ENCODE results near the gene RASSF6. TPM values are rescaled to one million over a fixed set of nuclear protein-coding genes. Genes with fewer than 3 reads are reported as not detected.

Gene RASSF6
- total and polyA plus RNA-seq, 2 donors (not counting 1 experiment from before 2014, with no cell fraction given): 1.4 to 13.1 TPM

DNA sequence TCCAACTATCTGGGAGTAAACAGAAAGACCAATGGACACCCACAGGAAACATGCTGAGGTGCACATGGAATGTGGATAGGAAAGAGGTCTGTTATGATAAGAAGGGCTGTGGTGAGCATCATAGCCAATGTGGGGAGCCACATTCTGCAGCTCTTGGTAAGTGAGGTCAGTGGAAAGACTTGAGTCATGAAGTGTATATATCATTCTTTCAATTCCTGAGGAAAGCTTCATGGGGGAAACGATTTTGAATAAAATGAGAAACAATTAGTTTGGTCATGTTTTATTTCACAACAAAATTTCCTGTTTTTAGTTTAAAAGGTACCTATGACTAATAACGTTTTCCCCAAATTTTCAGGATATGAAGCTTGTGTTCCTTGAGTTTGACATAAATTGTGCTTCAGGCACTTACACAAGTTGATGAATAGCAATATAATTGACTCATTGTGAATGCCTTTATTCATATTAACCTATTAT is 41.4 kb upstream of the RASSF6 start:
- CTCF ChIA-PET: interaction anchor here (1.0 to 3.0 kb wide), 3 partner anchors 8 to 88 kb away, joined by 4 to 15 read pairs (median 11); no protein-coding TSS in a partner anchor
- Histone ChIP-seq H2AFZ (ENCODE audit: insufficient read depth, low read depth, low read length, poor library complexity, severe bottlenecking) (no peak overlapping the region), H3K4me1 (ENCODE audit: control insufficient read depth in 2 of 2, insufficient read depth in 2 of 2, low read length in 2 of 2) (no peaks in the 10 kb centered on the region), H3K36me3 (replicated peaks in 1 of 2; ENCODE audit: control extremely low read depth in 1 of 2, control insufficient read depth in 1 of 2, extremely low read depth in 1 of 2, insufficient read depth in 2 of 2, low read length in 1 of 2) (no peaks in the 10 kb centered on the region), H3K9me3 (ENCODE audit: control extremely low read depth in 1 of 3, control insufficient read depth in 2 of 3, insufficient read depth in 1 of 3, low read length in 2 of 3) (no peaks in the 10 kb centered on the region), H4K20me1 (ENCODE audit: control insufficient read depth, insufficient read depth, low read length, poor library complexity, severe bottlenecking) (no peaks in the 10 kb centered on the region), H3K27ac (ENCODE audit: low read length in 2 of 2) (no peak overlapping the region), H3K79me2 (ENCODE audit: control insufficient read depth, insufficient read depth, low read length) (no peaks in the 10 kb centered on the region), H3K27me3 (replicated peaks in 1 of 4; ENCODE audit: control extremely low read depth in 1 of 4, control insufficient read depth in 3 of 4, insufficient read depth in 4 of 4, low read length in 3 of 4) (no peaks in the 10 kb centered on the region), H3K4me2 (replicated peaks; ENCODE audit: low read depth, low read length, poor library complexity, severe bottlenecking) (no peak overlapping the region), H3K9ac (ENCODE audit: low read length) (no peak overlapping the region), H3K4me3 (ENCODE audit: control extremely low read depth in 1 of 5, extremely low read depth in 1 of 5, insufficient read depth in 1 of 5, low read depth in 2 of 5, low read length in 4 of 5) (no peak overlapping the region)
- no peaks in the 10 kb centered on the region for H3K4me1 Mint-ChIP-seq
- H3K27ac Mint-ChIP-seq: no peak overlapping the region
- POLR2A ChIA-PET: no interaction called here
- no peak for ATAC-seq (ENCODE audit: low read depth)
- no peaks in the 10 kb centered on the region for H3K9me3 Mint-ChIP-seq (ENCODE audit: insufficient read depth)
- H3K4me3 Mint-ChIP-seq: no peak overlapping the region
- WGBS (ENCODE audit: insufficient coverage): no CpG with 5 or more reads among the region's 2 CpGs
- DNase-seq: no peak
- intact Hi-C loops (cut with micrococcal nuclease): no loop called here
- no peaks in the 10 kb centered on the region for H3K27me3 Mint-ChIP-seq
- no peak for TF ChIP-seq EZH2 (IDR thresholded peaks at IDR 0.05; ENCODE audit: borderline replicate concordance, insufficient read depth, low read depth, low read length, poor library complexity, severe bottlenecking)
- TF ChIP-seq, protein P1, sequence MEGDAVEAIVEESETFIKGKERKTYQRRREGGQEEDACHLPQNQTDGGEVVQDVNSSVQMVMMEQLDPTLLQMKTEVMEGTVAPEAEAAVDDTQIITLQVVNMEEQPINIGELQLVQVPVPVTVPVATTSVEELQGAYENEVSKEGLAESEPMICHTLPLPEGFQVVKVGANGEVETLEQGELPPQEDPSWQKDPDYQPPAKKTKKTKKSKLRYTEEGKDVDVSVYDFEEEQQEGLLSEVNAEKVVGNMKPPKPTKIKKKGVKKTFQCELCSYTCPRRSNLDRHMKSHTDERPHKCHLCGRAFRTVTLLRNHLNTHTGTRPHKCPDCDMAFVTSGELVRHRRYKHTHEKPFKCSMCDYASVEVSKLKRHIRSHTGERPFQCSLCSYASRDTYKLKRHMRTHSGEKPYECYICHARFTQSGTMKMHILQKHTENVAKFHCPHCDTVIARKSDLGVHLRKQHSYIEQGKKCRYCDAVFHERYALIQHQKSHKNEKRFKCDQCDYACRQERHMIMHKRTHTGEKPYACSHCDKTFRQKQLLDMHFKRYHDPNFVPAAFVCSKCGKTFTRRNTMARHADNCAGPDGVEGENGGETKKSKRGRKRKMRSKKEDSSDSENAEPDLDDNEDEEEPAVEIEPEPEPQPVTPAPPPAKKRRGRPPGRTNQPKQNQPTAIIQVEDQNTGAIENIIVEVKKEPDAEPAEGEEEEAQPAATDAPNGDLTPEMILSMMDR (IDR thresholded peaks at IDR 0.05): no peak

DNA sequence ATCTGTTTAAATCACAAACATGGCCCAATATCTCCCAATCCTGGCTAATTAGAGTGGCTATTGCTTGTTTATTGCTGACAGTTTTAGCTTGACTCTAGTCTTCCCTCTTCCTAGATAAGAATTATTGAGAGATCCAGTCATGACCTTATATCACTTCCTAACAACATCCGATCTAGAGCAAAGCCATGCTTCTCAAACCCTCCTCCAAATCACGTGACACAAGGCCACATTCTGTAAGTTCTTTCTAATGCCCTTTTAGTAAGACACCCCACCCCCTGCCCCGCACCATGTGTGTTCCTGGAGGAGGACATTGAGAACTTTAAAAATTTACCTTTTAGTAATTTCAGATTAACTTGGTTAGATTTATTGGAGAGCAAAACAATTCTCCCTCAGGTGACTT is 40.6 kb upstream of the RASSF6 start:
- Histone ChIP-seq H3K4me1 (ENCODE audit: control insufficient read depth in 2 of 2, insufficient read depth in 2 of 2, low read length in 2 of 2) (no peaks in the 10 kb centered on the region), H3K9me3 (ENCODE audit: control extremely low read depth in 1 of 3, control insufficient read depth in 2 of 3, insufficient read depth in 1 of 3, low read length in 2 of 3) (no peaks in the 10 kb centered on the region), H2AFZ (ENCODE audit: insufficient read depth, low read depth, low read length, poor library complexity, severe bottlenecking) (no peak overlapping the region), H3K27me3 (replicated peaks in 1 of 4; ENCODE audit: control extremely low read depth in 1 of 4, control insufficient read depth in 3 of 4, insufficient read depth in 4 of 4, low read length in 3 of 4) (no peaks in the 10 kb centered on the region), H3K4me2 (replicated peaks; ENCODE audit: low read depth, low read length, poor library complexity, severe bottlenecking) (no peak overlapping the region), H3K4me3 (ENCODE audit: control extremely low read depth in 1 of 5, extremely low read depth in 1 of 5, insufficient read depth in 1 of 5, low read depth in 2 of 5, low read length in 4 of 5) (no peak overlapping the region), H3K27ac (ENCODE audit: low read length in 2 of 2) (no peak overlapping the region), H4K20me1 (ENCODE audit: control insufficient read depth, insufficient read depth, low read length, poor library complexity, severe bottlenecking) (no peaks in the 10 kb centered on the region), H3K36me3 (replicated peaks in 1 of 2; ENCODE audit: control extremely low read depth in 1 of 2, control insufficient read depth in 1 of 2, extremely low read depth in 1 of 2, insufficient read depth in 2 of 2, low read length in 1 of 2) (no peaks in the 10 kb centered on the region), H3K9ac (ENCODE audit: low read length) (no peak overlapping the region), H3K79me2 (ENCODE audit: control insufficient read depth, insufficient read depth, low read length) (no peaks in the 10 kb centered on the region)
- WGBS (ENCODE audit: insufficient coverage): no CpG with 5 or more reads among the region's 3 CpGs
- POLR2A ChIA-PET: no interaction called here
- no peaks in the 10 kb centered on the region for H3K4me1 Mint-ChIP-seq
- no peak for DNase-seq
- no peak overlapping the region for H3K27ac Mint-ChIP-seq
- CTCF ChIA-PET: interaction anchor here (1.0 kb wide), 1 partner anchor 87 kb away, joined by 4 read pairs; no protein-coding TSS in a partner anchor
- no peaks in the 10 kb centered on the region for H3K27me3 Mint-ChIP-seq
- ATAC-seq (ENCODE audit: low read depth): no peak
- TF ChIP-seq, protein P1 (IDR thresholded peaks at IDR 0.05): no peak
- TF ChIP-seq EZH2 (IDR thresholded peaks at IDR 0.05; ENCODE audit: borderline replicate concordance, insufficient read depth, low read depth, low read length, poor library complexity, severe bottlenecking): no peak
- H3K4me3 Mint-ChIP-seq: no peak overlapping the region
- intact Hi-C loops (cut with micrococcal nuclease): no loop called here
- no peaks in the 10 kb centered on the region for H3K9me3 Mint-ChIP-seq (ENCODE audit: insufficient read depth)

All from B cell (primary cell).